Sigmoid colon (tissue), 7 donors: ENCODE measurements around the gene NDUFB11. TPM values are rescaled to one million over a fixed set of nuclear protein-coding genes. Genes with fewer than 3 reads are reported as not detected.

ENCODE experiments used
- DNase-seq: peaks from one replicate; pipeline ENCODE4 v3.0.0-alpha.2; 2019
- H3K27ac ChIP-seq, 4 donors: fragments of 200-600 bp; sonication (generic); one replicate each; pipeline ENCODE4 v1.5.1; 2016 to 2019; ENCODE audit warnings: mild to moderate bottlenecking in 1 of 4
- H3K27me3 ChIP-seq, 3 donors: fragments of 200-600 bp; sonication (generic); one replicate each; pipeline ENCODE4 v1.5.1; 2019; ENCODE audit warnings: mild to moderate bottlenecking in 1 of 3
- H3K36me3 ChIP-seq, 4 donors: fragments of 200-600 bp; sonication (generic); one replicate each; pipeline ENCODE4 v1.5.1; 2016 to 2019
- H3K4me1 ChIP-seq, 4 donors: fragments of 200-600 bp; sonication (generic); one replicate each; pipeline ENCODE4 v1.5.1; 2017 to 2019
- H3K4me3 ChIP-seq, 4 donors: fragments of 200-600 bp; sonication (generic); one replicate each; pipeline ENCODE4 v1.5.1; 2017 to 2019; ENCODE audit warnings: mild to moderate bottlenecking in 2 of 4, moderate library complexity in 1 of 4
- H3K9me3 ChIP-seq, 4 donors: fragments of 200-600 bp in 3 of 4; sonication (generic) in 3 of 4; one replicate each; pipeline versions ENCODE4 v1.5.1 to v1.6.1; 2013 to 2019
- CTCF ChIP-seq, 4 experiments: fragments of 450-650 bp in 3 of 4; fragments of 200-600 bp in 1 of 4; IDR thresholded peaks; one replicate each; pipeline ENCODE4 v1.5.1; 2016 to 2019; ENCODE audit warnings: antibody characterized with exemption in 4 of 4, mild to moderate bottlenecking in 3 of 4, moderate library complexity in 2 of 4
- EP300 ChIP-seq, 4 donors: sonication (generic); formaldehyde crosslinking; IDR thresholded peaks; one replicate each; pipeline ENCODE4 v1.6.1; 2017; ENCODE audit warnings: antibody characterized with exemption in 4 of 4
- POLR2A ChIP-seq, 2 donors: fragments of 450-650 bp; IDR thresholded peaks; one replicate each; pipeline ENCODE4 v1.6.1; 2016; ENCODE audit warnings: antibody characterized with exemption in 2 of 2, mild to moderate bottlenecking in 2 of 2, moderate library complexity in 2 of 2
- POLR2AphosphoS5 ChIP-seq, 4 donors: sonication (generic); formaldehyde crosslinking; IDR thresholded peaks; one replicate each; pipeline ENCODE4 v1.6.1; 2017; ENCODE audit warnings: antibody characterized with exemption in 4 of 4
- WGBS, 2 donors: extraction: QIAGEN DNeasy Blood & Tissue Kit; methylation state at CpG; one replicate each; pipeline ENCODE4 v1.1.7; 2013; 5-methylcytosine and 5-hydroxymethylcytosine counted together
- intact Hi-C: fragments of 100-400 bp; cut with DNase I; formaldehyde crosslinking; loops from one replicate; pipeline ENCODE4 v1.15.1; 2023
- polyA plus RNA-seq, 3 donors: library from polyadenylated mRNA; stranded (reverse); fragments of 200-250 nt; gene quantifications; one replicate each; pipeline ENCODE4 v1.2.3, GENCODE V29; 2013
- total RNA-seq, 4 donors: library from RNA; depleted of rRNA; stranded (reverse); fragments of >200 nt; gene quantifications; one replicate each; pipeline ENCODE4 v1.1.0, GENCODE V29; 2016
- donor health status: healthy with polysubstance abuse.
- donor health status: Bipolar disorder and iron deficiency.
- donor health status: healthy.

NDUFB11 gene
- total and polyA plus RNA-seq, 7 donors: 64.3 to 124 (median 91.8) TPM

- DNase-seq: peak; percentile 79
- Histone ChIP-seq H3K36me3 (peaks cover 5 to 83% (median 30%) of the 10 kb centered on the region in 4 donors), H3K27ac (peak overlapping the region; percentile 55 to 67 (median 62)), H3K27me3 (no peaks in the 10 kb centered on the region), H3K4me3 (no peak overlapping the region), H3K4me1 (peaks cover 0 to 11% (median 4%) of the 10 kb centered on the region in 4 donors), H3K9me3 (no peaks in the 10 kb centered on the region)
- intact Hi-C loops: no loop called here
- TF ChIP-seq EP300 (IDR thresholded peaks at IDR 0.05) (no peak), POLR2A (IDR thresholded peaks at IDR 0.05) (no peak), POLR2AphosphoS5 (IDR thresholded peaks at IDR 0.05) (peak in 2 of 4 donors; percentile 13 to 24), CTCF (IDR thresholded peaks at IDR 0.05) (no peak)
- WGBS, 2 donors: 85 to 87% methylated on average over 14 of the region's 14 CpGs
These were observed 34.9 kb upstream of the NDUFB11 start for GRCh38 chrX:47179221-47179927.

- H3K36me3 ChIP-seq: peaks cover 5 to 87% (median 33%) of the 10 kb centered on the region in 4 donors
- peak overlapping the region in 3 of 4 donors; percentile 61 to 67 (median 62) for H3K27ac ChIP-seq
- intact Hi-C loops: no loop called here
- WGBS, 2 donors: 90 to 96% methylated on average over 5 of the region's 5 CpGs
- no peaks in the 10 kb centered on the region for H3K27me3 ChIP-seq
- peak; percentile 57 for DNase-seq
- peaks cover 0 to 11% (median 4%) of the 10 kb centered on the region in 4 donors for H3K4me1 ChIP-seq
- H3K9me3 ChIP-seq: no peaks in the 10 kb centered on the region
- TF ChIP-seq POLR2A (IDR thresholded peaks at IDR 0.05): no peak
- TF ChIP-seq EP300 (IDR thresholded peaks at IDR 0.05): no peak
- no peak for TF ChIP-seq CTCF (IDR thresholded peaks at IDR 0.05)
- no peak for TF ChIP-seq POLR2AphosphoS5 (IDR thresholded peaks at IDR 0.05)
- no peak overlapping the region for H3K4me3 ChIP-seq
These were observed 33.8 kb upstream of the NDUFB11 start for GRCh38 chrX:47178337-47178736.

GRCh38 chrX:47177079-47177478, 32.6 kb upstream of the NDUFB11 start:
- Histone ChIP-seq H3K9me3 (no peaks in the 10 kb centered on the region), H3K27ac (no peak overlapping the region), H3K4me3 (no peak overlapping the region), H3K4me1 (peaks cover 0 to 11% (median 4%) of the 10 kb centered on the region in 4 donors), H3K27me3 (no peaks in the 10 kb centered on the region), H3K36me3 (peaks cover 5 to 90% (median 32%) of the 10 kb centered on the region in 4 donors)
- TF ChIP-seq POLR2AphosphoS5 (IDR thresholded peaks at IDR 0.05): no peak
- no peak for TF ChIP-seq EP300 (IDR thresholded peaks at IDR 0.05)
- no peak for TF ChIP-seq CTCF (IDR thresholded peaks at IDR 0.05)
- TF ChIP-seq POLR2A (IDR thresholded peaks at IDR 0.05): no peak
- intact Hi-C loops: no loop called here
- DNase-seq: peak; percentile 34
- WGBS, 2 donors: 45 to 94% methylated on average over 2 of the region's 2 CpGs

GRCh38 chrX:47176101-47176740, 31.7 kb upstream of the NDUFB11 start:
- Histone ChIP-seq H3K36me3 (peaks cover 7 to 90% (median 24%) of the 10 kb centered on the region in 4 donors), H3K27me3 (no peaks in the 10 kb centered on the region), H3K27ac (no peak overlapping the region), H3K4me3 (no peak overlapping the region), H3K4me1 (peaks cover 0 to 11% (median 4%) of the 10 kb centered on the region in 4 donors), H3K9me3 (no peaks in the 10 kb centered on the region)
- intact Hi-C loops: no loop called here
- TF ChIP-seq EP300 (IDR thresholded peaks at IDR 0.05) (no peak), POLR2A (IDR thresholded peaks at IDR 0.05) (no peak), CTCF (IDR thresholded peaks at IDR 0.05) (no peak), POLR2AphosphoS5 (IDR thresholded peaks at IDR 0.05) (no peak)
- peak; percentile 37 for DNase-seq
- 94 to 96% methylated on average over 23 of the region's 23 CpGs for WGBS, 2 donors
